OCI-LY7 (cell line): Measurements from ENCODE around the gene VEGFD. TPM values are rescaled to one million over a fixed set of nuclear protein-coding genes. Genes with fewer than 3 reads are reported as not detected.

Source experiments
- BruUV-seq: library from RNA; stranded (reverse); fragments of 400-500 nt; replicated peaks from 2 replicates; lab custom pipeline; 2021; lab: Mats Ljungman, UMichigan
- CTCF ChIA-PET: fragments of 300-600 bp; sonication (Branson Sonifier 250); formaldehyde crosslinking; loops from one replicate; lab custom pipeline; 2022; ENCODE audit warnings: antibody characterized with exemption; ENCODE audit not compliant: unreplicated experiment; lab: Charles Lee
- POLR2A ChIA-PET: fragments of 300-600 bp; sonication (Branson Sonifier 250); formaldehyde crosslinking; loops from one replicate; lab custom pipeline; 2022; ENCODE audit warnings: antibody characterized with exemption; lab: Charles Lee
- DNase-seq: peaks from one replicate; pipeline ENCODE4 v3.0.0-alpha.2; 2015; ENCODE audit warnings: low spot score
- H2AFZ ChIP-seq: fragments of 200-600 bp; sonication (generic), shearing (Covaris generic); 2 replicates; pipeline ENCODE4 v1.6.1; 2014; ENCODE audit warnings: mild to moderate bottlenecking, antibody characterized with exemption, low read length, moderate library complexity
- H3K27ac ChIP-seq: fragments of 200-600 bp; sonication (generic); 2 replicates; pipeline ENCODE4 v1.5.1; 2014; ENCODE audit warnings: mixed run types, low read depth, mild to moderate bottlenecking, moderate library complexity, low read length, inconsistent platforms; ENCODE audit not compliant: poor library complexity, severe bottlenecking
- H3K36me3 ChIP-seq: fragments of 200-600 bp; sonication (generic); 2 replicates; pipeline ENCODE4 v1.6.1; 2014; ENCODE audit warnings: mild to moderate bottlenecking, antibody characterized with exemption, low read length, moderate library complexity, mixed read lengths; ENCODE audit not compliant: insufficient read depth
- H3K4me1 ChIP-seq: fragments of 200-600 bp; sonication (generic); 2 replicates; pipeline ENCODE4 v1.5.1; 2014; ENCODE audit warnings: mild to moderate bottlenecking, low read length; ENCODE audit not compliant: insufficient read depth, poor library complexity, severe bottlenecking
- H3K4me2 ChIP-seq: fragments of 200-600 bp; sonication (generic); 2 replicates; pipeline ENCODE4 v1.6.1; 2014; ENCODE audit warnings: mild to moderate bottlenecking, low read length
- H3K4me3 ChIP-seq: fragments of 200-600 bp; sonication (generic); 2 replicates; pipeline ENCODE4 v1.5.1; 2014; ENCODE audit warnings: mild to moderate bottlenecking, low read depth, low read length; ENCODE audit not compliant: poor library complexity, severe bottlenecking
- H3K79me2 ChIP-seq: fragments of 200-600 bp; sonication (generic); 2 replicates; pipeline ENCODE4 v1.6.1; 2016; ENCODE audit warnings: low read depth, mild to moderate bottlenecking, low read length, moderate library complexity, mixed read lengths; ENCODE audit not compliant: insufficient read depth
- H3K9me2 ChIP-seq: fragments of 200-600 bp; sonication (generic); 2 replicates; pipeline ENCODE4 v1.6.1; 2016; ENCODE audit warnings: mild to moderate bottlenecking, low read length, mixed read lengths; ENCODE audit not compliant: insufficient read depth
- H3K9me3 ChIP-seq: fragments of 200-600 bp; sonication (generic); 2 replicates; pipeline ENCODE4 v1.6.1; 2014; ENCODE audit warnings: mild to moderate bottlenecking, mixed run types, low read length, mixed read lengths
- H4K20me1 ChIP-seq: fragments of 200-600 bp; sonication (generic); 2 replicates; pipeline ENCODE4 v1.6.1; 2014; ENCODE audit warnings: mild to moderate bottlenecking, antibody characterized with exemption, low read length, moderate library complexity, mixed read lengths; ENCODE audit not compliant: insufficient read depth
- CTCF ChIP-seq: fragments of 200-600 bp; sonication (generic); conservative IDR thresholded peaks from 2 replicates; pipeline ENCODE4 v1.5.1; 2014; ENCODE audit warnings: mild to moderate bottlenecking, antibody characterized with exemption, low read length, moderate library complexity, mixed read lengths
- EZH2phosphoT487 ChIP-seq: fragments of 200-600 bp; sonication (generic); IDR thresholded peaks from 2 replicates; pipeline ENCODE4 v1.6.1; 2018; ENCODE audit warnings: low read depth, borderline replicate concordance, mild to moderate bottlenecking, mixed run types, antibody characterized with exemption, low read length, moderate library complexity, mixed read lengths
- intact Hi-C: fragments of 100-400 bp; cut with micrococcal nuclease; formaldehyde crosslinking; loops from one replicate; pipeline ENCODE4 v1.10.0; 2022; ENCODE audit not compliant: unreplicated experiment
- total RNA-seq, 2 experiments: library from RNA; depleted of rRNA in 1 of 2; stranded (reverse); fragments of >200 nt in 1 of 2; shearing (Covaris generic) in 1 of 2; gene quantifications; 2 replicates each; pipeline ENCODE4 v1.2.3, GENCODE V29; 2014 to 2022

VEGFD gene
- total RNA-seq, 2 experiments from 2014 or later, result not detected

GRCh38 chrX:15359701-15360100, 24.5 kb downstream of the VEGFD start:
- H3K4me2 ChIP-seq, result no peak overlapping the region
- H3K27ac ChIP-seq, result no peak overlapping the region
- H3K36me3 ChIP-seq, result no peaks in the 10 kb centered on the region
- intact Hi-C loops, result loop anchor here (10.0 kb wide), 1 partner anchor 205 kb away; no protein-coding TSS in a partner anchor
- H3K9me2 ChIP-seq, result no peaks in the 10 kb centered on the region
- DNase-seq, result no peak
- no peaks in the 10 kb centered on the region for H4K20me1 ChIP-seq
- ChIA-PET POLR2A (interaction anchor here (1.0 kb wide), 1 partner anchor 100 kb away, joined by 3 read pairs; no protein-coding TSS in a partner anchor), CTCF (no interaction called here)
- no peak for TF ChIP-seq EZH2phosphoT487
- no peak for TF ChIP-seq CTCF
- no peak overlapping the region for H3K4me3 ChIP-seq
- no TSS peak for BruUV-seq
- no peaks in the 10 kb centered on the region for H3K9me3 ChIP-seq
- no peaks in the 10 kb centered on the region for H3K4me1 ChIP-seq
- no peak overlapping the region for H2AFZ ChIP-seq
- no peaks in the 10 kb centered on the region for H3K79me2 ChIP-seq

- no TSS peak for BruUV-seq
- no peaks in the 10 kb centered on the region for H3K9me2 ChIP-seq
- no peaks in the 10 kb centered on the region for H3K4me1 ChIP-seq
- no peaks in the 10 kb centered on the region for H4K20me1 ChIP-seq
- H3K9me3 ChIP-seq, result no peaks in the 10 kb centered on the region
- no peaks in the 10 kb centered on the region for H3K36me3 ChIP-seq
- intact Hi-C loops, result loop anchor here (10.0 kb wide), 1 partner anchor 206 kb away; no protein-coding TSS in a partner anchor
- TF ChIP-seq CTCF (no peak), EZH2phosphoT487 (no peak)
- no peak overlapping the region for H3K4me3 ChIP-seq
- POLR2A ChIA-PET, result interaction anchor here (0.5 to 2.0 kb wide), 2 partner anchors 9 to 63 kb away, joined by 3 to 8 read pairs; no protein-coding TSS in a partner anchor
- CTCF ChIA-PET, result interaction anchor here (0.9 kb wide), 1 partner anchor 9 kb away, joined by 3 read pairs; no protein-coding TSS in a partner anchor
- H3K4me2 ChIP-seq, result no peak overlapping the region
- no peak for DNase-seq
- no peak overlapping the region for H2AFZ ChIP-seq
- no peaks in the 10 kb centered on the region for H3K79me2 ChIP-seq
- H3K27ac ChIP-seq, result no peak overlapping the region
These were observed 25.7 kb downstream of the VEGFD start for GRCh38 chrX:15358533-15358932.

GRCh38 chrX:15356444-15356843, 27.8 kb downstream of the VEGFD start:
- no TSS peak for BruUV-seq
- POLR2A ChIA-PET, result interaction anchor here (1.3 kb wide), 1 partner anchor 10 kb away, joined by 3 read pairs; no protein-coding TSS in a partner anchor

More at GRCh38 chrX:15356444-15356843, 27.8 kb downstream of the VEGFD start:
- no peak for DNase-seq
- intact Hi-C loops, result loop anchor here (10.0 kb wide), 1 partner anchor 208 kb away; no protein-coding TSS in a partner anchor
- no peaks in the 10 kb centered on the region for H3K4me1 ChIP-seq
- CTCF ChIA-PET, result no interaction called here
- no peaks in the 10 kb centered on the region for H3K36me3 ChIP-seq
- H3K4me3 ChIP-seq, result no peak overlapping the region
- no peak overlapping the region for H3K4me2 ChIP-seq
- no peak overlapping the region for H3K27ac ChIP-seq
- no peaks in the 10 kb centered on the region for H3K9me3 ChIP-seq
- no peaks in the 10 kb centered on the region for H3K9me2 ChIP-seq
- no peaks in the 10 kb centered on the region for H4K20me1 ChIP-seq
- TF ChIP-seq CTCF (no peak), EZH2phosphoT487 (no peak)
- no peaks in the 10 kb centered on the region for H3K79me2 ChIP-seq
- no peak overlapping the region for H2AFZ ChIP-seq
